Left lung (tissue), 10 donors: ENCODE results near the gene ACSL4. TPM values are rescaled to one million over a fixed set of nuclear protein-coding genes. Genes with fewer than 3 reads are reported as not detected.

Source experiments
- ATAC-seq: fragments of 200-7000 bp; cut with Tn5 transposase; one replicate; pipeline ENCODE4 v1.9.1; 2020; ENCODE audit warnings: moderate library complexity
- DNase-seq, 4 donors: peaks; one replicate each; pipeline ENCODE4 v3.0.0-alpha.2; 2013 to 2020
- H3K27ac ChIP-seq, 2 donors: fragments of 200-600 bp; sonication (generic) in 1 of 2; one replicate each; pipeline versions ENCODE4 v1.5.0 to v1.8.0; 2020 to 2021
- H3K27me3 ChIP-seq, 2 donors: fragments of 200-600 bp; sonication (generic) in 1 of 2; one replicate each; pipeline versions ENCODE4 v1.5.0 to v1.8.0; 2020 to 2021
- H3K36me3 ChIP-seq, 2 donors: fragments of 200-600 bp; sonication (generic) in 1 of 2; one replicate each; pipeline versions ENCODE4 v1.5.0 to v1.8.0; 2020 to 2021
- H3K4me1 ChIP-seq, 2 donors: fragments of 200-600 bp; one replicate each; pipeline ENCODE4 v1.8.0; 2021
- H3K4me3 ChIP-seq, 2 donors: fragments of 200-600 bp; sonication (generic) in 1 of 2; one replicate each; pipeline versions ENCODE4 v1.5.0 to v1.8.0; 2020 to 2021; ENCODE audit warnings: mild to moderate bottlenecking in 1 of 2
- H3K9me3 ChIP-seq, 2 donors: fragments of 200-600 bp; sonication (generic) in 1 of 2; one replicate each; pipeline versions ENCODE4 v1.5.0 to v1.8.0; 2020 to 2021
- intact Hi-C, 2 donors: fragments of 100-400 bp; cut with DNase I; formaldehyde crosslinking; loops; one replicate each; pipeline versions ENCODE4 v1.11.2 to v1.14.2; 2022
- polyA plus RNA-seq, 6 donors: library from polyadenylated mRNA; unstranded; fragments of 120-200 nt; gene quantifications; one replicate each; pipeline ENCODE4 v1.2.1, GENCODE V29; 2013; ENCODE audit not compliant: insufficient read length in 6 of 6
- total RNA-seq, 2 donors: library from RNA; stranded (reverse); fragmentation: NEBNext Ultra II Directional; extraction: Animal tissue kit (Norgen Biotek cat#: 25700); gene quantifications; one replicate each; pipeline ENCODE4 v1.2.1, GENCODE V29; 2021
- TF ChIP-seq, protein P1 (sequence below), 2 donors: fragments of 200-600 bp; sonication (generic) in 1 of 2; IDR thresholded peaks; one replicate each; pipeline versions ENCODE4 v1.5.0 to v1.8.0; 2021; ENCODE audit warnings: antibody characterized with exemption in 2 of 2
- donor health status: DM: no; HTN: yes; CAD: no.
- donor health status: DM: no; HTN: no; CAD: no.

ACSL4 gene
- total and polyA plus RNA-seq, 8 donors: 13.2 to 93.9 (median 15.4) TPM

DNA sequence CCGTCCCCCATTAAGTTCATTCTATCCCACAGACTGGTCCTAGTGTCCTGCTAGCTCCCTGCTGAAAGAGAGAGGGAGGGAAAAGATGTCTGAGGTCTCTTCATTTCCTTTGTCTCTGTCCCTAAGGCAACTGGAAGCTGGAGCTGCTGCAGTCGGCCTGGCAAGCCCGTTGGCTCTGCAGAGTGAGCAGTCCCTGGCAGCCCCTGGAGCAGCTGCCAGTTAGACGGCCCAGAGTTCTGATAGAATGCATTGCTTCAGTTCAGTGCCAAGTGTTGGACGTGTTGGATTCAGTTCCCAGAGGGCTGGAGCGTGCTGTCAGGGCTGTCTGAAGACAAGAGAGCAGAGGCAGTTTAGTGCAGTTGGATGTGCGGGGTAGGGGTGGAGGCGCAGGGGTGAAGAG is 109.1 kb downstream of the ACSL4 start:
- Histone ChIP-seq H3K36me3 (no peaks in the 10 kb centered on the region), H3K4me3 (no peak overlapping the region), H3K9me3 (no peaks in the 10 kb centered on the region), H3K27ac (no peak overlapping the region), H3K4me1 (no peaks in the 10 kb centered on the region), H3K27me3 (no peaks in the 10 kb centered on the region)
- DNase-seq (peak in 1 of 4 donors; percentile 5), ATAC-seq (no peak)
- intact Hi-C loops: no loop called here
- TF ChIP-seq, protein P1, sequence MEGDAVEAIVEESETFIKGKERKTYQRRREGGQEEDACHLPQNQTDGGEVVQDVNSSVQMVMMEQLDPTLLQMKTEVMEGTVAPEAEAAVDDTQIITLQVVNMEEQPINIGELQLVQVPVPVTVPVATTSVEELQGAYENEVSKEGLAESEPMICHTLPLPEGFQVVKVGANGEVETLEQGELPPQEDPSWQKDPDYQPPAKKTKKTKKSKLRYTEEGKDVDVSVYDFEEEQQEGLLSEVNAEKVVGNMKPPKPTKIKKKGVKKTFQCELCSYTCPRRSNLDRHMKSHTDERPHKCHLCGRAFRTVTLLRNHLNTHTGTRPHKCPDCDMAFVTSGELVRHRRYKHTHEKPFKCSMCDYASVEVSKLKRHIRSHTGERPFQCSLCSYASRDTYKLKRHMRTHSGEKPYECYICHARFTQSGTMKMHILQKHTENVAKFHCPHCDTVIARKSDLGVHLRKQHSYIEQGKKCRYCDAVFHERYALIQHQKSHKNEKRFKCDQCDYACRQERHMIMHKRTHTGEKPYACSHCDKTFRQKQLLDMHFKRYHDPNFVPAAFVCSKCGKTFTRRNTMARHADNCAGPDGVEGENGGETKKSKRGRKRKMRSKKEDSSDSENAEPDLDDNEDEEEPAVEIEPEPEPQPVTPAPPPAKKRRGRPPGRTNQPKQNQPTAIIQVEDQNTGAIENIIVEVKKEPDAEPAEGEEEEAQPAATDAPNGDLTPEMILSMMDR (IDR thresholded peaks at IDR 0.05): no peak

DNA sequence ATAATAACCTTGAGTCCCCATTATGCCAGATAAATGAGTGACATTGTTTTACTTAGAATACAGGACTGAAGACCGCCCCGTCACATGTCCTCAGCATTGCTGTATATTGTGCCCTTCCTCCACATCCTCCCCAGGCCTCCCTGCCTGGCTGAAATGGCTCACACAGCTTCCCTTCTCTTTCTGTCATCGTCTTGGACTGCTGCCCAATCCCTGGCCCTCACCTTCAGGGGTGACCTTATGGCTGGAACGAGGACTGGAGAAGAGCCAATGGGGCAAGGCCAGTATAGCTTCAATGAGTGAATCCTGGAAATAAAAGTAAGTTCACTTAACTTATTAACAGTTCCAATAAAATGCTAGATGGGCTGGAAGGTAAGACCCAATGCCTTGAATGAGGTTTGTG is 110.8 kb downstream of the ACSL4 start:
- DNase-seq: no peak
- Histone ChIP-seq H3K36me3 (no peaks in the 10 kb centered on the region), H3K27me3 (no peaks in the 10 kb centered on the region), H3K9me3 (no peaks in the 10 kb centered on the region), H3K4me1 (no peaks in the 10 kb centered on the region), H3K4me3 (no peak overlapping the region), H3K27ac (no peak overlapping the region)
- no peak for ATAC-seq
- intact Hi-C loops: no loop called here
- TF ChIP-seq, protein P1 (IDR thresholded peaks at IDR 0.05): no peak

DNA sequence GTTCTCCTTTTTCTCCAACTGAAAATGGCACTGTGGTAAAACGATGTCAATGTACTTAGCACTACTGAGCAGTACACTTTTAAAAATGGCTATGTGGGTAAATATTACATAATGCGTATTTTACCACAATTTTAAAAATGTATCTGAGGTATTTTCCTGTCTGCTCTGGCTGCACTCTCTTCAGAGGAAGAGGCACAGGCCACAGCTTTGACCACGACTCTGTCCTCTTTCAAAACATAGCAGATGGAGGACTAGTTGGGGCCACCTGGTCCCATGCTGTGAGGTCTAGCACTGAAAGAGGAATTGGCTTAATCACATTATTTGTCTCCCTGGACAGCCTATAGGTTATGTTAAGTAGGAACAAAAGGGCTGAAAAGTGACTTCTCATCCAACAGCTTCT is 113.3 kb downstream of the ACSL4 start:
- H3K4me3 ChIP-seq: no peak overlapping the region
- peaks cover 0 to 4% of the 10 kb centered on the region in 2 donors for H3K27me3 ChIP-seq
- no peak overlapping the region for H3K27ac ChIP-seq
- intact Hi-C loops: no loop called here
- no peak for DNase-seq
- no peaks in the 10 kb centered on the region for H3K9me3 ChIP-seq
- TF ChIP-seq, protein P1 (IDR thresholded peaks at IDR 0.05): no peak
- no peak for ATAC-seq
- H3K4me1 ChIP-seq: no peaks in the 10 kb centered on the region
- H3K36me3 ChIP-seq: no peaks in the 10 kb centered on the region

DNA sequence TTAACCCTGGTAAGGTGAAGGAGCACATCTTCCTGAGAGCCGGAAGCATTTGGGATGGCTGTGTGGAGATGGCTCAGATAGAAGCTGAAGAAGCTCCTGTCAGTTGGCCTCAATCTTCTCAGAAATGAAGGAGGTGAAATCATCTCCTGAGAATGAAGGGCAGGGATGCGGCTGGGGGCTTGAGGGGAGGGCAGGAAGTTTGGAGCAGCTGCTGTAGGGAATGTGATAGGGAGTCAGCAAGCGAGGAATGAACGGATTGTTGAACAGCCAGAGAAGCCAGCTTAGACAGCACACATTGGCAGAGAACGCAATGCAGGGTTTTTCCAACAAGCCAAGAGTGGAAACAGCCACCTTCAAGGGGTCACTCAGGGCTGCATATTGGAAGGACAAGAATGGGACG is 118.1 kb downstream of the ACSL4 start:
- TF ChIP-seq, protein P1 (IDR thresholded peaks at IDR 0.05): no peak
- Histone ChIP-seq H3K27me3 (peaks cover 0 to 5% of the 10 kb centered on the region in 2 donors), H3K9me3 (no peaks in the 10 kb centered on the region), H3K4me1 (no peaks in the 10 kb centered on the region), H3K27ac (no peak overlapping the region), H3K4me3 (no peak overlapping the region), H3K36me3 (no peaks in the 10 kb centered on the region)
- ATAC-seq: no peak
- intact Hi-C loops: no loop called here
- DNase-seq: no peak

DNA sequence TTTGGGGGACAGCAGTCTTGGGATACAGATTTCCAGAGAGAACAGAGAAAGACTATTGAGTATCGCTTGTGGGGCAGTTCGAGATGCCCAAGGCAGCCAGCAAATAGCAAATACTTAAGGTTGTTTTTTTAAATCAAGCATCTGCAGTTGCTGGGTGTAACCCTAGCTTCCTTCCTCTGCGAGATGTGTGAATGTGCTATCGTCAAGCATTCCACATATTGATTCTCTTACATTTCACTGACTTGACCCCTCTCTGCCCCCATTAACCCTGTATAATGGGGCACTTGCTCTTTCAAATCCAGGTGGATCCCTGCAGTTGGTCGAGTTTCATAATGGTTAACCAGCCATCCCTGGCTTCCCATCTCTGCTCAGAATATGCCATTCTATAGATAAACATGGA is 131.6 kb downstream of the ACSL4 start:
- Histone ChIP-seq H3K9me3 (no peaks in the 10 kb centered on the region), H3K27ac (no peak overlapping the region), H3K36me3 (no peaks in the 10 kb centered on the region), H3K4me3 (no peak overlapping the region), H3K27me3 (peaks cover 0 to 5% of the 10 kb centered on the region in 2 donors), H3K4me1 (no peaks in the 10 kb centered on the region)
- no peak for ATAC-seq
- TF ChIP-seq, protein P1 (IDR thresholded peaks at IDR 0.05): no peak
- no peak for DNase-seq
- intact Hi-C loops: no loop called here
